KMS-11 (cell line): Measurements from ENCODE around the gene UBE4B.

Source experiments
- H2AFZ ChIP-seq: fragments of 200-600 bp; sonication (generic); 2 replicates; pipeline ENCODE4 v1.6.1; 2016; ENCODE audit warnings: antibody characterized with exemption, mixed run types, low read depth
- H3K27ac ChIP-seq: fragments of 200-600 bp; sonication (generic); 2 replicates; pipeline ENCODE4 v1.6.1; 2016; ENCODE audit warnings: mild to moderate bottlenecking, mixed run types
- H3K27me3 ChIP-seq: fragments of 200-600 bp; sonication (generic); 2 replicates; pipeline ENCODE4 v1.6.1; 2017; ENCODE audit warnings: mild to moderate bottlenecking, low read depth, mixed run types, moderate library complexity; ENCODE audit not compliant: insufficient read depth
- H3K36me3 ChIP-seq: fragments of 200-600 bp; sonication (generic); 2 replicates; pipeline ENCODE4 v1.6.1; 2017; ENCODE audit warnings: mild to moderate bottlenecking, mixed run types; ENCODE audit not compliant: insufficient read depth
- H3K4me1 ChIP-seq: fragments of 200-600 bp; sonication (generic); 2 replicates; pipeline ENCODE4 v1.6.1; 2016; ENCODE audit warnings: mild to moderate bottlenecking, low read depth, mixed run types; ENCODE audit not compliant: poor library complexity, severe bottlenecking
- H3K4me2 ChIP-seq: fragments of 200-600 bp; sonication (generic); 2 replicates; pipeline ENCODE4 v1.7.0; 2016; ENCODE audit warnings: mild to moderate bottlenecking, mixed run types
- H3K4me3 ChIP-seq: fragments of 200-600 bp; sonication (generic); IDR thresholded peaks from 2 replicates; pipeline ENCODE4 v1.6.1; 2017; ENCODE audit warnings: low read depth, low read length, mixed read lengths; ENCODE audit not compliant: insufficient read depth
- H3K79me2 ChIP-seq: fragments of 200-600 bp; sonication (generic); 2 replicates; pipeline ENCODE4 v1.6.1; 2016; ENCODE audit warnings: low read depth, mixed run types; ENCODE audit not compliant: insufficient read depth
- H3K9ac ChIP-seq: fragments of 200-600 bp; sonication (generic); 2 replicates; pipeline ENCODE4 v1.6.1; 2016; ENCODE audit warnings: mild to moderate bottlenecking, mixed run types
- H4K20me1 ChIP-seq: fragments of 200-600 bp; sonication (generic); 2 replicates; pipeline ENCODE4 v1.6.1; 2016; ENCODE audit warnings: mild to moderate bottlenecking, mixed run types; ENCODE audit not compliant: insufficient read depth
- CTCF ChIP-seq: fragments of 200-600 bp; sonication (generic); conservative IDR thresholded peaks from 2 replicates; pipeline ENCODE4 v1.6.1; 2017; ENCODE audit warnings: low read depth, mild to moderate bottlenecking, antibody characterized with exemption, low read length, moderate library complexity, mixed read lengths

UBE4B gene

GRCh38 chr1:9990944-9991343 is 41.8 kb upstream of the UBE4B start:
- H4K20me1 ChIP-seq = no peaks in the 10 kb centered on the region
- no peaks in the 10 kb centered on the region for H3K79me2 ChIP-seq
- H3K4me2 ChIP-seq = no peak overlapping the region
- H3K4me1 ChIP-seq = no peaks in the 10 kb centered on the region
- H3K9ac ChIP-seq = no peak overlapping the region
- no peaks in the 10 kb centered on the region for H3K27me3 ChIP-seq
- no peak overlapping the region for H2AFZ ChIP-seq
- no peak overlapping the region for H3K4me3 ChIP-seq
- H3K27ac ChIP-seq = no peak overlapping the region
- H3K36me3 ChIP-seq = no peaks in the 10 kb centered on the region
- TF ChIP-seq CTCF = no peak

- H3K36me3 ChIP-seq = no peaks in the 10 kb centered on the region
- no peak overlapping the region for H3K9ac ChIP-seq
- no peaks in the 10 kb centered on the region for H3K27me3 ChIP-seq
- no peak for TF ChIP-seq CTCF
- no peak overlapping the region for H3K4me2 ChIP-seq
- H4K20me1 ChIP-seq = no peaks in the 10 kb centered on the region
- no peak overlapping the region for H2AFZ ChIP-seq
- no peak overlapping the region for H3K4me3 ChIP-seq
- H3K27ac ChIP-seq = no peak overlapping the region
- no peaks in the 10 kb centered on the region for H3K79me2 ChIP-seq
- no peaks in the 10 kb centered on the region for H3K4me1 ChIP-seq
Measured at GRCh38 chr1:9992910-9993309, 39.8 kb upstream of the UBE4B start.

GRCh38 chr1:9993561-9994075 is 39.1 kb upstream of the UBE4B start:
- H2AFZ ChIP-seq = no peak overlapping the region
- H3K79me2 ChIP-seq = no peaks in the 10 kb centered on the region
- H3K4me3 ChIP-seq = no peak overlapping the region
- H3K36me3 ChIP-seq = no peaks in the 10 kb centered on the region
- H4K20me1 ChIP-seq = no peaks in the 10 kb centered on the region
- no peak overlapping the region for H3K27ac ChIP-seq
- no peaks in the 10 kb centered on the region for H3K27me3 ChIP-seq
- H3K4me2 ChIP-seq = no peak overlapping the region
- no peak overlapping the region for H3K9ac ChIP-seq
- H3K4me1 ChIP-seq = no peaks in the 10 kb centered on the region
- TF ChIP-seq CTCF = no peak

GRCh38 chr1:9996624-9997582 is 35.9 kb upstream of the UBE4B start, which contains the start of gene RBP7:
TSS of gene RBP7 (plus strand) at chr1:9997228. CDS start at chr1:9997259, 31 bp downstream.
- no peaks in the 10 kb centered on the region for H3K79me2 ChIP-seq
- H2AFZ ChIP-seq = no peak within 1 kb of the TSS
- no peak within 1 kb of the TSS for H3K9ac ChIP-seq
- no peaks in the 10 kb centered on the region for H3K36me3 ChIP-seq
- no peak within 1 kb of the TSS for H3K4me3 ChIP-seq
- H3K27me3 ChIP-seq = no peaks in the 10 kb centered on the region
- H3K4me2 ChIP-seq = no peak within 1 kb of the TSS
- H4K20me1 ChIP-seq = no peaks in the 10 kb centered on the region
- no peak for TF ChIP-seq CTCF
- no peaks in the 10 kb centered on the region for H3K4me1 ChIP-seq
- H3K27ac ChIP-seq = no peak within 1 kb of the TSS
